GM10266 (cell line): ENCODE measurements around the gene TMSB4X.

Experiments used
- DNase-seq: peaks from one replicate; pipeline ENCODE4 v3.0.0; 2012; ENCODE audit errors: extremely low spot score
- CTCF ChIP-seq: IDR thresholded peaks from 2 replicates; pipeline ENCODE4 v1.5.1; 2012; ENCODE audit warnings: mild to moderate bottlenecking, low read depth; ENCODE audit not compliant: control insufficient read depth, insufficient read depth; ENCODE audit errors: missing control alignments

The TMSB4X gene

GRCh38 chrX:12986164-12986779 is 11.4 kb downstream of the TMSB4X start:
- TF ChIP-seq CTCF: no peak
- no peak for DNase-seq

GRCh38 chrX:12986886-12987285 is 12.0 kb downstream of the TMSB4X start:
- no peak for TF ChIP-seq CTCF
- no peak for DNase-seq

- TF ChIP-seq CTCF: no peak
- DNase-seq: no peak
Measured at GRCh38 chrX:12987340-12987739, 12.4 kb downstream of the TMSB4X start.

- no peak for DNase-seq
- TF ChIP-seq CTCF: no peak
Measured at GRCh38 chrX:12987900-12988594, 13.1 kb downstream of the TMSB4X start.

- no peak for TF ChIP-seq CTCF
- no peak for DNase-seq
Measured at GRCh38 chrX:12988797-12989196, 13.9 kb downstream of the TMSB4X start.

- DNase-seq: no peak
- TF ChIP-seq CTCF: no peak
Measured at GRCh38 chrX:12989461-12989860, 14.6 kb downstream of the TMSB4X start.

- TF ChIP-seq CTCF: no peak
Measured at GRCh38 chrX:12991575-12991974, 16.7 kb downstream of the TMSB4X start.

More at GRCh38 chrX:12991575-12991974, 16.7 kb downstream of the TMSB4X start:
- DNase-seq: no peak
